GM18909 (cell line): Measurements from ENCODE around the gene GPATCH11.

Experiments
- ATAC-seq: cut with Tn5 transposase; IDR thresholded peaks from one replicate; pipeline ENCODE4 v1.9.1; 2021; ENCODE audit warnings: mild to moderate bottlenecking; ENCODE audit not compliant: unreplicated experiment, poor library complexity

Gene GPATCH11

DNA sequence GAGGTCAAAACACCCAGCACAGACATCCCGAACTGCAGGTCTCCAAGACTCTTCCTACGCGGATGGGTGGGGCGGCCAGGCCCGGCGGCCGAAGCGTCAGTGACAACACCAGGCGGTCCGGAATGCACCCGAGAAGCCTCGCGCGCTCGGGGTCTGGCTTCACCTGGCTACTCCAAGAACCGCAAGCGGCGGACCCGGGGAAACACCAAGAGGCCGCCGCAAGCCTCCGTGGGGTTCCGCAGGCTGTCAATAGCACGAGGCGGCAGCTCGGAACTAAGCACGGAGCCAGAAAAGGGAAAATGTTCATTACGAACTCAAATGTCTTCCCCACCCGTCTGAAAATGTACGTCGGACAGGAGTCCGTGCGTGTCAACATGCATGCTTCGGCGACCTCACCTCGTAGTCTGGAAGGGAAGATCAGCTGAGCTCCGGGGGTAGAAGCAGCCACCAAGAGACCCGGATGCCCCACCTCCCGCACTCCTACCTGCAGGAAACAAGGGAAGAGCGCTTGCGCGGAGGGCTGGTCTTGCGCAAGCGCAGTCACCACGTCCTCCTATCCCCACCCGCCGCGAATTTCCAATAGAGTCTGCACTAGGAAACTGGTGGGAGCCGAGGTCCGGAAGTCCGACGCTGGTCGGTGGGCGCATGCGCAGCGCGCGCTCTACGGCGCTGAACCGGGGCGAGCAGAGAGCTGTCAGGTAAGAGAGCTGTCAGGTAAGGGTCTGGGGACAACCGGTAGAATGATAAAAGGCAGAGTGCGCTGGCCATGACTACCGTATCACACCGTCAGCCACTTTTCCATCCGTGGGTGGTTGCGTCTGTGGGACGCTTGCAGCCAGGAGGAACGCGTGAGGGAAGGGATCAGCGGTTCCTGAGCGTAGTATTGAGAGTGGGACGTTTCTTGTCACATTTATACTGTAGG is at the start of gene GPATCH11, which contains the start of gene HEATR5B:
Gene GPATCH11, plus strand, starts transcription at position 646 of the 922 bp plus-strand sequence. CDS start 3,864 bp downstream, outside the sequence.
Gene HEATR5B, minus strand, starts transcription at position 500 of the 922 bp plus-strand sequence. CDS start 958 bp downstream, outside the sequence.
- peak; percentile 88 for ATAC-seq

DNA sequence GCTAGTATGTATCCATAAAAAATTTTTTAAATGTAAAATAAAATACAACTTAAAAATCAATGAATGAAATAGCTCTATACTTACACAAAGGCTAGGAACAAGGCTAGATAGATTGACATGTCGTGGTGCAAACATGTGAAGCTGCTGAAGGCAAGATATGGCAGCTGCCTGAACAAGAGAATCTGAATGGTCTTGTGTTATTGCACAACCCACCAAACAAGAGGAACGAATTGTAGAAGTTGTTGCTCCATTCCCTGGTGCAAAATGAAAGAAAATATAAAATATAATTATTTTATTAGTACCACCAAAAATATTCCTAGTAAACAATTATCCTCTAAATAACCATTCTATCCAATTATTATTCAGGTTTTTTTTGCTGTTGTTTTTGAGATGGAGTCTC is 46.5 kb upstream of the GPATCH11 start:
- ATAC-seq, result no peak

DNA sequence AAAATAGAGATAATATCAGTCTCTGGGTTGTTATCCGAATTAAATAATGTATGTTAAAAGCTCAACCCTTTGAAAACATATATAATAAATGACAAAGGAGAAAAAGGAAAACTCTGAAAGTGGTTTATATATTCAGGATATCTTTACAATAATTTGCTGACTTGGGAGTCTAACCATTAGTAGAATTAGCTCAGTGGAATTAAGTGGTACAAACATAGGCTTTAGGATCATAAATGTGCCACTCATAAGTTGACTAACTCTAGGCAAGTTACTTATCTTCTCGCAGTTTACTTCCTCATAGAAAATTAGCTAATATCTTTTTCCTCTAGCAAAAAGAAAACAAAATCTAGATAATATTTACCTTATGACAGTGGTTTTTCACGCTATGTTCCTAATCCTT is 44.7 kb upstream of the GPATCH11 start:
- ATAC-seq, result no peak

DNA sequence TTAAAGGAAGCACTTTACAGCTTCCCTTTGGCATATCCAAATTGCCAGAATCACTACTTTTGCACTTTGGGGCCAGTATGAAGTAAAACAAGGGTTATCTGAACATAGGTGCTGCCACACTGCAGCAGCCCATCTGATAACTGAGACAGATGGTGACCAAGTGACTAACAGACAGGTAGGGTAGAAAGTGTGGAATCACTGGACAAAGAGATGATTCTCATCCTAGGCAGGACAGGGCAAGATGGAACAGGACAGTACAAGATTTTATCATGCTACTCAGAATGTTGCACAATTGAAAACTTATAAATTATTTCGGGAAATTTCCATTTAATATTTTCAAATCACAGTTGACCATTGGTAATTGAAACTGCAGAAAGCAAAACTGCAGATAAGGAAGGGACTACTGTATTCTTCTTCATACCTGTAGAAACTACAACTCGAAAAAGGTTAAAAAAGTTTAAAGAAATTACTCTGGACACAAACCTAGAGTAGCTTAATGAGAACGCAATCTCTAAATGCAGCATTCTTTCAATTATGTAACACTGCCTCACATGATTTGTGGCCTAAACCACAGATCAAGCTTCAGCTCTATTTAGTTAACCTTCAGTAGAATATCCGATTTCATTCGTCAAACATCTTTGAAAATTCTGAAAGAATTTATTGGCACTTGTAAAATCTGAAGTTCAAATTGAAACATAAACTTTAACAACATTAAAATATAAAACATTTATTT is 31.6 kb upstream of the GPATCH11 start:
- ATAC-seq, result no peak

DNA sequence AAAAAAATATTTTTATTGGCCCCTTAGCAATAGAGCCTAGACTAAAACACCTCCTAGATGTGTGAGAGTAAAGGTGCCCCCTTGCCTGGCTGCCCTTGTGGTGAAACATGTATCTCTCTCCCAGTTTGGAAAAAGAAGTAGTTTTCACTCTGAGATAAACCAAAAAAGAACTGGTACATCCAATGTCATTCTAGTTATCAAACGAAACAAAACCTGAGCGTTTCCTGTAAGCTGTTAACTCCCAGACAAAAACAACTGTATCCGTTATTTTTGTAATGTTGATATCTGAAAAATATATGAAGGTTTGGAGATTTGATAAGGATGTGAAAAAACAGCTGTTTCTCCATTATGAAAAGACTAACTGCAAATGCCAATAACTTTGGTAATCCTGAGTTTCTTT is 24.5 kb upstream of the GPATCH11 start:
- no peak for ATAC-seq

DNA sequence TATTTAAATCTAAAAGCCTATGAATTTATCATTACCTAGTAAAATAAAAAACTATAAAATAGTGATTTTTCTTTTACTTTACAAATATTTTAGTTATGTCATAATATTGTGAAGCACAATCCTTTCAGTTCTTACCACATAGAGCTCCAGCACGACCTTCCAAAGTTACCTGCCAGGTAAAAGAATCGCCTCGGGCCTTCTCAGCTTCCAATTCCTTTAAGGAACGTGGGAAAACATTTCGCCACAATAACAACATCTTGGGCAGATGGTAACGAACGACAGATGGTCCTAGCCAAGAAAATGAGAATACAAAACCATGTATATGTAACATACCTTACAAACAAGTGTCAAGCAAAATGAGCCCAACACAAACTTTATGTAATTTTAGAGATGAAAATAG is 23.9 kb upstream of the GPATCH11 start:
- ATAC-seq, result no peak

DNA sequence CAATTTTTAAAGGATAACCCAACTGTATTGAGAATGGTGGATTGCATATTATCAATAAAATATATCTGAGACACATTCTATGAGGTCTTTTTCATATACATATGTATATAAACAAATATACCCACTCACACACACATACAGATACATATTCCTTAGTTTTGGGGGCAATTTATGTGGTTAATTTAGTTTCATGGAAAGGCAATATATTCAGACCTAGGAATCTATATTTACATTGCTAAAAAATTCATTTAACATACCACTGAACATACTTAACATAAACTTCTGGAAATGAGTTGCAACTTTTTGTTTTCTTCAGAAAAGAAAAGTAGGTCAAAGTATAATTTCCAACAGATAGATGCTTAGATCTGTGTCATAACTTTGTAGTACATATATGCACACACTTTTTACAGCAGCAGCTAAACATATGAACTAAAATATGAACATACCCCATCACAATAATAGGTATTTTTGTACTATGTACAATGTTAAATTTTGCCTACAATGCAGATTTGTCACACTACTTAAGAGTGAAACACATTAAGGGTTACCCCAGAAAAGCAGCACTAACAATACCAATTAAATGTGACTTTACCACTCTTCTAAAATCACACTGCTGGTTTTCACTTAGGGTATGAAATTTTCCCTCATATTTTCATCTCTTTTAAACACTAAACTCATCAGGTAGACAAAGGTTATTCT is 23.2 kb upstream of the GPATCH11 start:
- no peak for ATAC-seq

DNA sequence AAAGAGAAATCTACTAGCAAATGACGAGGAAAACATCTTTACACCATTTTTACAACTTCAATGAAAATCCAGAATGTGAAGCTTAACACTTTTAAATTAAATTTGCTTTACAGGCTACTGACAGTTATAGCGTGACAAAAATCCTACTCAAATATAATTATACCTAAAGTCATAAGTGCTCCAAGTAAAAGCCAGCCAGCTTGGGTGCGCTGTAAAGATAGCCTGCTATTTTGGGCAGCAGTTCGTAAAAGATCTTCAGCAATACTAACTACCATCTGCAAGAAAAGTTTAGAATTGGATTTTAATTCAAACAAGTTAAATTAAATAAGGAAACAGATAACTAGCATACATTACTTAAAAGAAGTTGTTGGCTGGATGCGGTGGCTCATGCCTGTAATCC is 22.5 kb upstream of the GPATCH11 start:
- ATAC-seq, result no peak

DNA sequence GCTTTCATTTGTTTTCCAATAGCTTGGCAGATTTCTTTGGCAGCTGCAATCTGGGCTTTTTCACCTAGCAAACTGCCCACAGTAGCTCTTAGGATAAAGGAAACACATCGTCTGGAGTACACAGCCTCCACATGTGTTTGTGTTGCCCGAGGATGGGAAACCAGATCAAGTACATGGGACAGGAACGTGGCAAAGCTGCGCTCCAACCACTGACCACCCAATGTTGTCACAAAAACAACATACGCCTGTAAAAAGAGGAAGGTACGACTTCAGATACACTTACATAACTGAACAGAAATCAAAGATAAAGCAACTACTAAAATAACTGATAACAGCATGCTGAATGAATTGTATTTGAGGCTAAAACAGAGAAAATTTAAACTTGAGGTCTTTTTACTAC is 15.6 kb upstream of the GPATCH11 start:
- ATAC-seq, result no peak

DNA sequence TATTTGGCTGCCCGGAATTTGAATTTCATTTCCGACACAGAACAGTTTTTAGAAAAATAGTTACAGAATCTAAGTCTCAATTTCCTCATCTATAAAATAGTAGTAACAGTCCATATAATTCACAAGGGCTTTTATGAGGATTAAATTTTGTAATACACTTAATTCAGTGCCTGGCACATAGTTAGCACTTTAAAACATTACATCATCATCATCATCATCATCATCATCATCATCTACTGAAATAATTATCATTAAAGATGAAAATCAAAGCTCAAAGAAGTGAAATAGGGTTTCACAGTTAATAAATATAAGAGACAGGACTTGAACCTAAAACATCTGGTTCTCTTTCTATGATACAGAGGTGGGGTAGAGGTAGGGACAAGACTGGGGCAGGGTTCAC is 13.4 kb upstream of the GPATCH11 start:
- no peak for ATAC-seq

DNA sequence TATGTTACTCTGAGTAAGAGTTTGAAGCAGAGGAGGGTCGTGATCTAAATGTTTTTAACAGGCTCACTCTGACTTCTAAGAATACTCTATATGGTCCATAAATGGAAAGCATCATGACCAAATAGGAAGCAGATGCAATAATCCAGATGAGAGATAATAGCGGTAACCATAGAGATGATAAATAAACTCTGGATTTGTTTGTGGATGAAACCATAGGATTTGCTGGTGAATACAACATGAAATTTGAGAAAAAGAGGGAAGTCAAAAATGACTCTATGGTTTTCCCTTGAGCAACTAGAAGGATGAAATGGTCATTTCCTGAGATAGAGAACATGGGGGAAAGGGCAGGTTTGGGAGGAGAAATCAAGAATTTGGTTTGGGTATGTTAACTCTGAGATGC is 4.1 kb upstream of the GPATCH11 start:
- no peak for ATAC-seq

DNA sequence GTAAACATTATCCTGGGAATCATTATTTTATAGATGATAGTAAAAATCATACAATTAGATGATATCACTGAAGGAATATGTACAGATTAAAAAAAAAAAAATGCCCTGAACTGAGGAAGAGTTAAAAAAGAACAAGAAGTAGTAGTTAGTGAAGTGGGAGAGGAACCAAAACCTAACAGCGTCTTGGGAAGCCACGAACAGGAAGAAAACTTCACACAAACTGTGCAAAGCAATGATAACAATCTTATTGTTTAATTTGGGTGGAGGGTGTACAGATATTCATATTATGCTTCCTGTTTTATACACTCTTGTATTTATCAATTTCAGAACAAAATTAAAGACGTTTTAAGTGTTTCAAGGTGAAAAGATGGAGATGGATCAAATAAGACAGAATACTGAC is 3.6 kb upstream of the GPATCH11 start:
- no peak for ATAC-seq

DNA sequence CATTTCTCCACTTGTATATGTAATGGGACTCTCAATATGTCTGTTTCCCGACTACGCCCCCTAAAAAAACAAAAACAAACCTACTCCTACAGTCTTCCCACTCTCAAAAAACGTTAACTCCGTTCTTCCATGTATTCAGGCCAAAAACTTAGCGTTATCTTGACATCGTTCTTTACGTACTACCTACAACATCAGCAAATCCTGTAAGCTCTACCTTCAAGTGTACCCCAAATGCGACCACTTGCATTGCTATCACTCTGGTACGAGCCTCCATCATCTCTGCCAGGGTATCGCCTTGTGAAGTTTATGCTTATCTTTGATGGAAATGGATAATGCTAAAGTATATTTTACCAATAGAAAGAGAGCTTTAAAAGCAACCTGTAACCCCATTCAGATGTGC is 479 bp downstream of the GPATCH11 start:
- ATAC-seq, result no peak

DNA sequence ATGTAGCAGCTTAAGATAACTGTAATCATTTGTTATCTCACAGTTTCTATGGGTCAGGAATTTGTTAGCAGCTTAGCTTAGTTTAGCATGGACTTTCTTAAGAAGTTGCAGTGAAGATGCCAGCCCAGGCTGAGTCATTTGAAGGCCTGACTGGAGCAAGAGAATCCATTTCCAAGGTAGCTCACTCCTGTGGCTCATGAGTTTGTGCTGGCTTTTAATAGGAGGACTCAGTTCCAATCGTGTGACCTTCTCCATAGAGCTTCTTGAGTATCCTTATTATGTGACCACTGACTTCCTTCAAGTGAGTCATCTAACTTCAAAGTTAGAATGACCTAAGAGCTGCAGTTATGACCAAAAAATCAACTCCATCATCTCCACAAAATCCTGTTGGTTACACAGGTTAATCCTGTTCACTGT is 1.4 kb downstream of the GPATCH11 start:
- ATAC-seq, result no peak

DNA sequence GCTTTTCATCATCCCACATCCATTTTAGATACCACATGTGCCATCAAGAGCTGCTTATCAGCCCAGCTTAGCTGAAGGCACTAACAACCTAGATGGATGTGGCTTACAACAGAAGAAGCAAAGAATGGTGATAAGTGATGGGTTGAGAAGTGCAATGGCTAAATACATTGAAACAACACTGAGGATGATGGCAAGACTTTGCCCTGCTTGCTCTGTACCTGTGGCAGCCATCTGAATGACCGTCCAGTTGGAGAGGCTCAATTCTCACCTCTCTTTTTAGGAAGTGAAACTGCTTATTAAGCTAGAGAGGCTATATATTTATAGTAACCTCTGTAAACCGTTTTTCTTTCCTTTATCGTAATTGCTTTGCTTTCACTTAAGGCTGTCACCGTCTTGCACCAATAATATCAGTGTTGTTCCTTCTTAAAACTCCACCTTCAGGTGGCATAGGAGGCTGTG is 5.7 kb downstream of the GPATCH11 start:
- ATAC-seq, result peak; percentile 90

DNA sequence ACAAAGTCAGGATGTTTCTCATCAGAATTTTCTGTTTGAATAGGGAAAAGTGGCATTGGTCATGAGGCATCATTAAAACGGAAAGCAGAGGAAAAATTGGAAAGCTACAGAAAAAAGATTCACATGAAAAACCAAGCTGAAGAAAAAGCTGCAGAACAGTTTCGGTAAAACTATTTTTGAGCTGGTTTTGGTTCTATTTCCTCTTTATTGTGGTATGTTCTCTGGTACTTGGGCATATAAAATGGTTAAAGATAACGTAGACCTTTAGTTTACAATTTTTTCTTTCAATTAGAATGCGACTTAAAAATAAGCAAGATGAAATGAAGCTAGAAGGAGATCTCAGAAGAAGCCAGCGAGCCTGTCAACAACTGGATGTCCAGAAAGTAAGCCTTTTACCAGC is 7.6 kb downstream of the GPATCH11 start:
- ATAC-seq, result peak; percentile 50

DNA sequence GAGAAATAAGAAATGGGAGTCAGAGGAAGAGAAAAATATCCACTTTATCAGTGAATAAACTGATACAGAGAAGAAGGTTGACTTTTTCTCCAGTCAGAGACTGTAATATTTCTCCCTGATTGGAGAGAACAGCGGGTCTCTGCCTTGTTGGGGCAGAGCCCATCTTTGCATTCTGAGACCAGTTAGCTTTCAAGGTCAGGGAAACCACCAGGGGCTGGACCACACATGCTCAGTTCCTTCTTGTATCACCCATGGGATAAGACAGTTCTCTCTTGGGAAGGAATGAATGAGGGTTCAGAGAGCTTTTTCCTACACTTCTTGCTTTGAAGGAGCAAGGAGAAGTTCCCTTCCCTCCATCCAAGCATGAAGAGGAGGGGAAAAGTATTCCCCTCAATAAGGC is 12.2 kb downstream of the GPATCH11 start:
- ATAC-seq, result no peak

DNA sequence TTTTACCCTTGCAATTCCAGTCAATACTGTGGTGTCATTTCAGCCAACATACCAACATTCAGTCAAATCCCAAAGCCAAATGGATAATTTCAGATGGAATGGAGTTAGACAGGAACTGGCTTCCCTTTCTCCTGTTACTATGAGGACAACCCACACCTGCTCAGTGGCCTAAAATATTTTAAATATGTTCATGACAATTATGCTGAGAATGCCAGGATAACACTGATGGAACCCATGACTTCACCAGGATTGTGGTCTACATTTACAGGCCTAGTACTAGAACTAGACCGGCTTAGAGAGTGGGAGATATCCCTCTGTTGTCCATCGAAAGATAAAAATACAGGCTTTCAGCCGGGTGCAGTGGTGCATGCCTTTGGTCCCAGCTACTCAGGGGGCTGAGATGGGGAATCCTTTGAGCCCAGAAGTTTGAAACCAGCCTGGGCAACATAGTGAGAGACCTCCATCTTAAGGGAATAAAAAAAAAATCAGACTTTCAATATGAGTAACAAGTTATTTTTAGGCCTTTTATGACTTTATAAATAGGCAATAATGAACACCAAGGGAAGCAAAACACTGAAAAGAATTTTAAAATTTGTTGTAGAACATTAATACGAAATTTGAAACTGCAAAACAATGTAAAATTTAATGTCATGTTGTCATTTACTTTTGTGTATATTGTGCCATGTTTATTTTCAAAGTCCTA is 14.2 kb downstream of the GPATCH11 start:
- ATAC-seq, result no peak

DNA sequence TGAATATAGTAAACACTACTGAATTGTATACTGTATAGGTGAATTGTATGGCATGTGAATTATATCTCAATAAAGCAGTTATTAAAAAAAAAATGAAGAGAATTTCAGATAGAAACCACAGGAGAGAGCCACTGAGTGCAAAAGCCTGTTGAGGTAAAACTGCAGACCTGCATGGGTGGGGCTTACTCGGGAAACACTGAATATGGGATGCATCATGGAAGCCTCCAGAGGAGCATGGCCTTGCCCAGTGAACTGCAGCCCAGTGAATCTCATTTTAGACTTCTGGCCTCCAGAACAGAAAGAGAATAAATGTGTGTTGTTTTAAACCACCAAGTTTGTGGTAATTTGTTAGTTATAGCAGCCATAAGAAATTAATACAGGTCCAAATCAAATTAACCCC is 15.7 kb downstream of the GPATCH11 start:
- no peak for ATAC-seq

DNA sequence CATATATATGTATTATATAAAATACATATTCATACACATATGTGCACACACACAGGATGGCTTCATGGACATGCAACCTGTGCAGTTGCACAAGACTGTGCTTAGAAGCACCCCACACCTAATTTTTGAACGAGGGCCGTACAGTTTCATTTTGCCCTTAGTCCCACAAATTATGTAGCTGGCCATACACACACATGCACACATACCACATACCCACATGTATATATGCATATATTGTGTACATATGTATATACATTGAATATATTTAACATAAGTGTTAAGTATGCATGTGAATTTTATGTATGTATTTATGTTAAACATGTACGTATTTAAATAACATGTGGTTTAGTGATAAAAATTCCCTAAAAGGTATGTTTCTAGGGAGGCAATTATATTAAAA is 18.3 kb downstream of the GPATCH11 start:
- ATAC-seq, result no peak
